GM18499 (cell line): ENCODE data around the gene ZBTB37.
"Not testable (repeated sequence)": the region's sequence is repeated elsewhere in the genome, so short reads cannot be mapped to it uniquely, and the experiment has no call there.

Source experiments
- ATAC-seq: cut with Tn5 transposase; IDR thresholded peaks from one replicate; pipeline ENCODE4 v1.9.1; 2021; ENCODE audit warnings: moderate number of reproducible peaks; ENCODE audit not compliant: insufficient read depth, unreplicated experiment

Gene ZBTB37

GRCh38 chr1:173864179-173864867 lies 3.9 kb upstream of the ZBTB37 start:
- ATAC-seq, result no peak

- no peak for ATAC-seq
These were observed 2.6 kb upstream of the ZBTB37 start for GRCh38 chr1:173865468-173866164.

- ATAC-seq, result no peak
These were observed 1.6 kb upstream of the ZBTB37 start for GRCh38 chr1:173866413-173867115.

- ATAC-seq, result no peak
These were observed 933 bp upstream of the ZBTB37 start for GRCh38 chr1:173867141-173867752.

GRCh38 chr1:173867753-173868265 lies 371 bp upstream of the ZBTB37 start, which contains the start of gene GAS5:
TSS of gene GAS5 (minus strand) at chr1:173867989.
- peak; percentile 72 for ATAC-seq

- no peak for ATAC-seq
These were observed 810 bp downstream of the ZBTB37 start for GRCh38 chr1:173869021-173869359.

GRCh38 chr1:173870252-173871075 lies 2.3 kb downstream of the ZBTB37 start:
- ATAC-seq, result no peak

GRCh38 chr1:173871091-173871490 lies 2.9 kb downstream of the ZBTB37 start:
- no peak for ATAC-seq

- ATAC-seq, result no peak
These were observed 3.3 kb downstream of the ZBTB37 start for GRCh38 chr1:173871500-173871899.

- no peak for ATAC-seq
These were observed 8.6 kb downstream of the ZBTB37 start for GRCh38 chr1:173876732-173877131.

GRCh38 chr1:173878251-173878650 lies 10.1 kb downstream of the ZBTB37 start:
- ATAC-seq, result no peak

GRCh38 chr1:173881117-173881516 lies 12.9 kb downstream of the ZBTB37 start:
- not testable (repeated sequence) for ATAC-seq

GRCh38 chr1:173884701-173885100 lies 16.5 kb downstream of the ZBTB37 start:
- no peak for ATAC-seq

- no peak for ATAC-seq
These were observed 18.8 kb downstream of the ZBTB37 start for GRCh38 chr1:173886746-173887611.

GRCh38 chr1:173887627-173888026 lies 19.4 kb downstream of the ZBTB37 start:
- ATAC-seq, result no peak

GRCh38 chr1:173888749-173889148 lies 20.6 kb downstream of the ZBTB37 start:
- no peak for ATAC-seq

- ATAC-seq, result no peak
These were observed 21.7 kb downstream of the ZBTB37 start for GRCh38 chr1:173889885-173890284.

- no peak for ATAC-seq
These were observed 25.4 kb downstream of the ZBTB37 start for GRCh38 chr1:173893611-173894010.

- ATAC-seq, result no peak
These were observed 26.0 kb downstream of the ZBTB37 start for GRCh38 chr1:173894189-173894588.
